Measurements from ENCODE around the gene KCTD2.
A peak's percentile ranks its signal among the peaks of the same experiment; 100 is the strongest.
"Not testable (repeated sequence)": the region's sequence is repeated elsewhere in the genome, so short reads cannot be mapped to it uniquely, and the experiment has no call there.

The KCTD2 gene

GRCh38 chr17:75020331-75021110 is 26.5 kb upstream of the KCTD2 start:
- DNase-seq: no peak

DNA sequence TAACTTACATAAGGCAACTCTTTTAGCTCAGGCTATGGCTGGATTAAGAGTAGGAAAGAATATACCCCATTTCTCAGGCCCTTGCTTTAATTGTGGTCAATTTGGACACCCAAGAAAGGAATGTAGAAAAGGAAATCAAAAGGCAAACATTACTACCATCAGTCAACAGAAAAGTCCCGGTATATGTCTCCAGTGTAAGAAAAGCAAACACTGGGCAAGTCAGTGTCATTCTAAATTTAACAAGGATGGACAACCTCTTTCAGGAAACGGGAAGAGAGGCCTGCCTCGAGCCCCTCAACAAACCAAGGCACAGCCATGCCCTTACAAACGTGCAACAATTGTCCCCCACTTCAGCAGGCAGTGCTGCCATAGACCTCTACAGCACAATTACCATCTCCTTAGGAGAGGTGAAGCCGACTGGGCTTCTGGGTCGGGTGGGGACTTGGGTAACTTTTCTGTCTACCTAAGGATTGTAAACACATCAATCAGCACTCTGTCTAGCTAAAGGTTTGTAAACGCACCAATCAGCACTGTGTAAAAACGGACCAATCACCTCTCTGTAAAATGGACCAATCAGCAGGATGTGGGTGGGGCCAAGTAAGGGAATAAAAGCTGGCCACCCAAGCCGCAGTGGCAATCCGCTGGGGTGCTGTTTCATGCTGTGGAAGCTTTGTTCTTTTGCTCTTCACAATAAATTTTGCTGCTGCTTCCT is 22.2 kb upstream of the KCTD2 start:
- DNase-seq: peak in 1 of 2 donors; percentile 34

DNA sequence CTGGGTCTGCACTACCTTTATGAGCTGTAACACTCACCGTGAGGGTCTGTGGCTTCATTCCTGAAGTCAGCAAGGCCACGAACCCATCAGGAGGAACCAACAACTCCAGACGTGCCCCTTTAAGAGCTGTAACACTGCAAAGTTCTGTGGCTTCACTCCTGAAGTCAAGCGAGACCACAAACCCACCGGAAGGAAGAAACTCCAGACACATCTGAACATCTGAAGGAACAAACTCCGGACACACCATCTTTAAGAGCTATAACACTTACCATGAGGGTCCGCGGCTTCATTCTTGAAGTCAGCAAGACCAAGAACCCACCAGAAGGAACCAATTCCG is 21.7 kb upstream of the KCTD2 start:
- DNase-seq: not testable (repeated sequence)

- not testable (repeated sequence) for DNase-seq
Measured at GRCh38 chr17:75026650-75027049, 20.4 kb upstream of the KCTD2 start.

GRCh38 chr17:75030161-75030560 is 16.9 kb upstream of the KCTD2 start:
- no peak for DNase-seq

- peak; percentile 35 to 46 for DNase-seq
Measured at GRCh38 chr17:75031972-75032719, 14.9 kb upstream of the KCTD2 start.

DNA sequence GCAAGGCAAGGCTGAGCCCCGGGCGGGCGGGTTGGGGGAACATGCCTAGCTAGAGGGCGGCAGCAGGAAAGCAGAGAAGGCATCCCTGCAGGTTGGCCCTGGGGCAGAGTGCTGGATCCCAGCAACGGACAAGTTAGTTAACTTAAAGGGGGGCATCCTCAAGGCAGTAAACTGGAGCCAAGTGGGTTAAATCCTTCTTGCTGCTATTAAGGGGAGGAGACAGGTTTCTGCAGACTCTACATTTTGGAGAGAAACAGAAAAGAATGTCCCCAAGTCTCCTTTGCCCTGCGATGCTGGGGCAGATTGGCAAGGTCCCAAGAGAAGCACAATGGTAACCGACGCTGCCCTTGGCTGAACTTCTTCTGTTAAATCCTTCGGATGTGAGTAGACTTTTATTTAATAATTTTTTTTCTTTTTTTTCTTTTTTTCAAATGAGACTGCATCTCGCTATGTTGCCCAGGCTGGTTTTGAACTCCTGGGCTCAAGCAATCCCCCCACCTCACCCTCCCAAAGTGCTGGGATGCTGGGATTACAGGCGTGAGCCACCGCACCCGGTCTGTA is 14.2 kb upstream of the KCTD2 start:
- DNase-seq: no peak

GRCh38 chr17:75033346-75034235 is 13.4 kb upstream of the KCTD2 start:
- peak; percentile 99 for DNase-seq

DNA sequence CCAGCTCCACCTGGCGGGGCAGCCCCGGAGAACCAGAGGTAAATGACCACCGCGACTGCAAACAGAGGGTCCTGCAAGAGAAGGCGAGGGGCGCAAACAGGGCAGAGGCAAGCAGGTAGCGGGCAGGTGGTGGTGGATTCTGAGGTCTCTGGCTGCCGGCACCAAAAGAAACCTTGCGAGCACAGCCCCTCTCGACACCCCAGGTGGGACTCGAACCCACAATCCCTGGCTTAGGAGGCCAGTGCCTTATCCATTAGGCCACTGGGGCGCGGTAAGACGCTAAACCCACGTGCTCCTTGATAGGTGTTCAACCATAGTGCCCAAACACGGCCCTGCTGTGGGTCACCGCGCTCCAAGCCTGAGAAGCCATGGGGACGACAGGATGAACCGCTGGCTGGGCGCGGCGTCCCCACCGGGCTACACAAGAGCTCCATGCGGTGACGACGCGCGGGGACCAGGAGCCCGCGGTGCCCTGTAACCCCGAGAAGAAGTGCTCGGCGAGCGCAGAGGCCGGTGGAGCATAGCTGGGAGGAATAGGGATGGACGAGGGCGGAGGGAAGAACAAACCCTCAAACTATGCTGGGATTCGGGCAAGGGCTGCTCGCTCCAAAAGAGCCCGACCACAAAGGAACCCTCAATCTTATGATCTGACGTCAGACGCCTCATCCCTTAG is 12.7 kb upstream of the KCTD2 start:
- peak; percentile 97 for DNase-seq

DNA sequence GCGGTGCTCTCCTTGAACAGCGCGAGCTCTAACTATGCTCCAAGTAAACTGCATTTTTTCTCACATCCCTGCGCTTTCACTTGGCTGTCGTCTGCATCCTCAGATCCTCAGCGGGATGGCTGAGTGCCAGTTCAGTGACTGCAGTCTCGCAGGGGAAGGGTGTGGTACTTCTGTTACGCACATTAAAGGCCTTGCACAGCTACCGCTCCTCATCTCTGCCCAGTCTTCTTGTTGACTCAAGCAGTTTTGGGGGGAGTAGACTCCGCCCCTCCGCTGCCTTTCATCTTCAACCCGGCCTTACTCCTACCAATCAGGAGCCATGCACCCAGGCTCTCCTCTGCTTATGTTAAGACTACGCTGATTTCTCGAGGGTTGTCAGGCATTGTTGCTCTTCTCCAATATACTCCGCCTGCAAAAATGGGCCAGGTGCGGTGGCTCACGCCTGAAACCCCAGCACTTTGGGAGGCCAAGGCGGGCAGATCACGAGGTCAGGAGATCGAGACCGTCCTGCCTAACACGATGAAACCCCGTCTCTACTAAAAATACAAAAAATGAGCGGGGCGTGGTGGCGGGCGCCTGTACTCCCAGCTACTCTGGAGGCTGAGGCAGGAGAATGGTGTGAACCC is 10.3 kb upstream of the KCTD2 start:
- peak; percentile 61 to 64 for DNase-seq

- no peak for DNase-seq
Measured at GRCh38 chr17:75039238-75039637, 7.8 kb upstream of the KCTD2 start.

DNA sequence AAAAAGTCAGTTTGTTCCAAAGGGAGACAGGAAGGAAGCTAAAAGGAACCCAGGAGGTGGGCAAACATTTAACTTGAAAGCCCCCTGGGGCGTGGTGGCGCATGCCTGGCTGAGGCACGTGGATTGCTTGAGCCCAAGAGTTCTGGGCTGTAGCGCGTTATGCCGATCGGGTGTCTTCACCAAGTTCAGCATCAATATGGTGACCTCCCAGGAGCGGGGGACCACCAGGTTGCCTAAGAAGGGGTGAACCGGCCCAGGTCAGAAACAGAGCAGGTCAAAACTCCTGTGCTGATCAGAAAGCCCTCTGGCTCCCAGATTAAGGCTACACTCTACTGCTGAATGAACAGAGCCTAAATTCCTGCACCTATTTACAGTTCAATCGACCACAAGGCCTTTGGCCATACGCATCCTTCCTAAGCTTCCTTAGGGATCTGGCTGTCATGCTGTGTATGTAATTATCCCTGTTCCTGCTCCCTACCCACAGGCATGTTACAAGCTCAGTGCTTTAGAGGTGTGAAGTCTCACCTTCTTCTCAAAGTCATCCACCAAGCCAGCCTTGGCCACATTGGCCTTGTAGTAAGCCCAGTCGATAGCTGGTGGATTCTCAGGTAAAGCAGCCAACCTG is 5.3 kb upstream of the KCTD2 start:
- DNase-seq: no peak

DNA sequence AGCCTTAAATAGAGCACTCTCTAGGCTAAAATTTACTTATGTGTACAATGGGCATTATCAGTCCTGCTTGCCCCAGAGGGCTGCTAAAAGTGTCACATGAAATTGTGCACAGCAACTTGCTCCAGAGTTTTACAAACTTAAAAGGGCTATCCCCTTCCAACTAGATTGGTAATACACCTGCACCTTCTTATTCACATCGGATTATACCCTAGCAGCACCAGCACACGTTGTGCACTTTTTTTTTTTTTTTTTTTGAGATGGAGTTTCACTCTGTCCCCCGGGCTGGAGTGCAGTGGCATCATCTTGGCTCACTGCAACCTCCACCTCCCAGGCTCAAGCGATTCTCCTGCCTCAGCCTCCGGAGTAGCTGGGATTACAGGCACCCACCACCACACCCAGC is 3.2 kb upstream of the KCTD2 start:
- not testable (repeated sequence) for DNase-seq

GRCh38 chr17:75044716-75045115 is 2.3 kb upstream of the KCTD2 start:
- DNase-seq: no peak

DNA sequence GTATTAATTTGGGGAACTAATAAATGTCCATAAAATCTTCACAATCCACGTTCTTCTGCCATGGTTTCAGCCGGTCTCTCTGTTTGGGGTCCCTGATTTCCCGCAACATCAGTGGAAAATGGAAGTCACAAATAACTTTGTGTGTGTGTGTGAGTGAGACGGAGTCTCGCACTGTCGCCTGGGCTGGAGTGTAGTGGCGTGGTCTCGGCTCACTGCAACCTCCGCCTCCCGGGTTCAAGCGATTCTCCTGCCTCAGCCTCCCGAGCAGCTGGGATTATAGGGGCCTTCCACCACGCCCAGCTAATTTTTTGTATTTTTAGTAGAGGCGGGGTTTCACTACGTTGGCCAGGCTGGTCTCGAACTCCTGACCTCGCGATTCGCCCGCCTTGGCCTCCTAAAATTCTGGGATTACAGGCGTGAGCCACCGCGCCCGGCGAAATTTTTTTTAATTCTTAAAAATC is 1.0 kb upstream of the KCTD2 start:
- DNase-seq: not testable (repeated sequence)

DNA sequence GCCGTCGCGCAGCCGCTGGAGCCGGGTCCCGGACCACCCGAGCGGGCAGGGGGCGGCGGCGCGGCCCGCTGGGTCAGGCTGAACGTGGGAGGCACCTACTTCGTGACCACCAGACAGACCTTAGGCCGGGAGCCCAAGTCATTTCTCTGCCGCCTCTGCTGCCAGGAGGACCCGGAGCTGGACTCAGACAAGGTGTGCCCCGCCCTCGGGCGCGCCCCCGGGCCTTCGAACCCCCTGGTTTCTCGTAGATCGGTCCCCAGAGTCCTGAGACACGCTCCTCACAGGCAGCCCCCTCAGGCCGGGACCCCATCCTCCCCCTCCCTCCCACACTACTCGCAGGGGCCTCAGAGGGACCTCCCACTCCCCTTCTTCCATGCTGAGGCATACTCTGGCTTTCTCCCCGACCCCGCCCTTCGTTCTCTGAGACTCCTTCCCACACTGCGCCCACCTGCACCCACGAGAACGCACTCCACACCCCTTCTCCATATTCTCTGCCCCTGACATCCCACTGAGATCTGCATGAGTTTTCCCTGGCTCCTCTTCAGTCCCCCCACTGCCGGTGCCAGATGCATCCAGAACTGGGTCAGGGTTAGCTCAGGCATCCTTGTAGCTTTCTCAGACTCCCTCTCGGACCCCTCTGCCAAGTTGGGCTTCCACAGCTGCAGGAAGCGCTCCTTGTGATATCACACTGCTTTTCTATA is 523 bp downstream of the KCTD2 start:
- no peak for DNase-seq

GRCh38 chr17:75048249-75048878 is 1.3 kb downstream of the KCTD2 start:
- DNase-seq: no peak

DNA sequence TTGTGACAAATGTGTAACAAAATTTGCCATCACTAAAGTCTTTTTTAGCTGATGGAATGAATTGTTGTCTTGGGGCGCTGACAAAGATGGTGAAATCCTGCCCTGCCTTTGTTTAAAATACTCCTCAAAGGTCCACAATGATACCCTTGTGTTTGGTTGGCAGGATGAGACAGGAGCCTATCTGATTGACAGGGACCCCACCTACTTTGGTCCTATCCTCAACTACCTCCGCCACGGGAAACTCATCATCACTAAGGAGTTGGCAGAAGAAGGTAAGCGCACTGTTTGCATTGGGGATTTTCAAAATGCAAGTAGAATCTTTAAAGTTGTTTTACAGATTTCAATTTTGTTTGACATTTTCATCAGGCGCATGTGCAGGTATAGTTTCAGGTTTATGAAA is 2.0 kb downstream of the KCTD2 start:
- DNase-seq: no peak

GRCh38 chr17:75049706-75050105 is 2.7 kb downstream of the KCTD2 start:
- DNase-seq: no peak

- no peak for DNase-seq
Measured at GRCh38 chr17:75051941-75052340, 4.9 kb downstream of the KCTD2 start.
